IMR-90 (cell line): Measurements from ENCODE around the gene SPSB2.

Source experiments
- BHLHE40 ChIP-seq: fragments of 150-350 bp; IDR thresholded peaks from 2 replicates; pipeline ENCODE4 v1.6.1; 2016; ENCODE audit warnings: mild to moderate bottlenecking, low read depth, low read length
- CEBPB ChIP-seq: IDR thresholded peaks from 2 replicates; pipeline ENCODE4 v1.6.1; 2012; ENCODE audit warnings: low read depth, low read length, improper control_type of control experiment
- SMC3 ChIP-seq: fragments of 150-350 bp; IDR thresholded peaks from 2 replicates; pipeline ENCODE4 v1.6.1; 2016; ENCODE audit warnings: low read depth, mild to moderate bottlenecking, antibody characterized with exemption, low read length, moderate library complexity
- TF ChIP-seq, protein P1 (sequence below): conservative IDR thresholded peaks from 2 replicates; pipeline ENCODE4 v1.5.1; 2012; ENCODE audit warnings: mild to moderate bottlenecking, low read depth, low read length, improper control_type of control experiment

DNA sequence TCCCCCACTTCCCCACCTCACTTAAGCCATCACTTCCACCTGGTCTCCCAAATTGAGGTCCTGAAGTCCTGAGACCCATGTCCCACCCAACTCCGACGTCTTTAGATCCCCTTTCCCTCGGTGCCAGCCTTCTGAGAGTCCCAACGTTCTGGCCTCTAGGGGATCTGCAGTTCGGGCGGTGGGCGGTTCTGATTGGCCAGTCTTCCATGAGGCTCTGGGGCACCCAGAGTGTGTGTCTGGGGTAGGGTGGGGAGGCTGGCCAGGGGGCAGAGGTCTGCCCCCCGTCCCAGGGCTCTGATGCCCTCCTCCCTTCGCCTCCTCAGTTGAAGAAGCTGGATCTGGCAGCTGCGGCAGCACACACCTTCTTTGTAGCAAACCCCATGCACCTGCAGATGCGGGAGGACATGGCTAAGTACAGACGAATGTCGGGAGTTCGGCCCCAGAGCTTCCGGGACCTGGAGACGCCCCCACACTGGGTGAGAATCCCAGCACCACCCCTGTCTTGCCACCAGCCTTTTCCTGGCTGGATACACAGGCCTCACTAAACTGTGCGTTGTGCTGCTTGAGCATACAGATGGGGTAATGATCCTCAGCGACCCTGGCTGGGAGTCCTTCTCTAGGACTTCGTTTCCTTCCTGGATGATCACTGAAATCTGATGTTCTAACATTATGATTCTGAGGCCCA is 43.4 kb downstream of the SPSB2 start:
- TF ChIP-seq, protein P1, sequence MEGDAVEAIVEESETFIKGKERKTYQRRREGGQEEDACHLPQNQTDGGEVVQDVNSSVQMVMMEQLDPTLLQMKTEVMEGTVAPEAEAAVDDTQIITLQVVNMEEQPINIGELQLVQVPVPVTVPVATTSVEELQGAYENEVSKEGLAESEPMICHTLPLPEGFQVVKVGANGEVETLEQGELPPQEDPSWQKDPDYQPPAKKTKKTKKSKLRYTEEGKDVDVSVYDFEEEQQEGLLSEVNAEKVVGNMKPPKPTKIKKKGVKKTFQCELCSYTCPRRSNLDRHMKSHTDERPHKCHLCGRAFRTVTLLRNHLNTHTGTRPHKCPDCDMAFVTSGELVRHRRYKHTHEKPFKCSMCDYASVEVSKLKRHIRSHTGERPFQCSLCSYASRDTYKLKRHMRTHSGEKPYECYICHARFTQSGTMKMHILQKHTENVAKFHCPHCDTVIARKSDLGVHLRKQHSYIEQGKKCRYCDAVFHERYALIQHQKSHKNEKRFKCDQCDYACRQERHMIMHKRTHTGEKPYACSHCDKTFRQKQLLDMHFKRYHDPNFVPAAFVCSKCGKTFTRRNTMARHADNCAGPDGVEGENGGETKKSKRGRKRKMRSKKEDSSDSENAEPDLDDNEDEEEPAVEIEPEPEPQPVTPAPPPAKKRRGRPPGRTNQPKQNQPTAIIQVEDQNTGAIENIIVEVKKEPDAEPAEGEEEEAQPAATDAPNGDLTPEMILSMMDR, result peak; percentile 13; the same call in 1 of the 2 replicates
- TF ChIP-seq BHLHE40 (no peak), CEBPB (no peak), SMC3 (no peak)
